Uterus (tissue), 4 donors: ENCODE results near the gene GTF2A2. TPM values are rescaled to one million over a fixed set of nuclear protein-coding genes. Genes with fewer than 3 reads are reported as not detected.

Experiments
- DNase-seq, 2 donors: peaks; one replicate each; pipeline ENCODE4 v3.0.0-alpha.2; 2019 to 2020
- H3K27ac ChIP-seq, 2 donors: fragments of 200-600 bp; sonication (generic); 1 replicate in 1 of 2; 2 replicates in 1 of 2; pipeline ENCODE4 v1.5.1; 2016 to 2018
- H3K27me3 ChIP-seq, 2 donors: fragments of 200-600 bp; sonication (generic); one replicate each; pipeline ENCODE4 v1.5.1; 2018 to 2019; ENCODE audit warnings: control low read depth in 1 of 2
- H3K36me3 ChIP-seq, 2 donors: fragments of 200-600 bp; sonication (generic); one replicate each; pipeline ENCODE4 v1.5.1; 2019; ENCODE audit warnings: control low read depth in 1 of 2
- H3K4me1 ChIP-seq, 2 donors: fragments of 200-600 bp; sonication (generic); one replicate each; pipeline ENCODE4 v1.5.1; 2018 to 2019; ENCODE audit warnings: control low read depth in 1 of 2
- H3K4me3 ChIP-seq, 2 donors: fragments of 200-600 bp; sonication (generic); 1 replicate in 1 of 2; 2 replicates in 1 of 2; pipeline ENCODE4 v1.5.1; 2018 to 2019; ENCODE audit warnings: mild to moderate bottlenecking in 1 of 2
- H3K9me3 ChIP-seq, 2 donors: fragments of 200-600 bp; sonication (generic); one replicate each; pipeline ENCODE4 v1.5.1; 2019; ENCODE audit warnings: control low read depth in 1 of 2
- CTCF ChIP-seq, 4 experiments: fragments of 200-600 bp in 2 of 4; fragments of 450-650 bp in 2 of 4; sonication (generic) in 2 of 4; IDR thresholded peaks; one replicate each; pipeline ENCODE4 v1.5.1; 2016 to 2019; ENCODE audit warnings: antibody characterized with exemption in 4 of 4, mild to moderate bottlenecking in 2 of 4, moderate library complexity in 1 of 4
- POLR2A ChIP-seq, 2 donors: fragments of 450-650 bp; IDR thresholded peaks; one replicate each; pipeline ENCODE4 v1.6.1; 2016; ENCODE audit warnings: antibody characterized with exemption in 2 of 2, mild to moderate bottlenecking in 1 of 2, moderate library complexity in 1 of 2
- intact Hi-C: fragments of 100-400 bp; cut with DNase I; formaldehyde crosslinking; loops from one replicate; pipeline ENCODE4 v1.15.1; 2023; ENCODE audit warnings: low total_unique reads
- total RNA-seq, 4 donors: library from RNA; depleted of rRNA in 3 of 4; stranded (reverse); fragments of >200 nt in 3 of 4; gene quantifications; one replicate each; pipeline versions ENCODE4 v1.1.0 to v1.2.4, GENCODE V29; 2014 to 2023
- donor health status: DM: yes; HTN: yes; CAD: no.

The GTF2A2 gene
- total RNA-seq, 4 donors from 2014 or later: 15.9 to 78.9 (median 49.5) TPM

- no peaks in the 10 kb centered on the region for H3K36me3 ChIP-seq
- no peaks in the 10 kb centered on the region for H3K27me3 ChIP-seq
- H3K4me3 ChIP-seq: no peak overlapping the region
- no peaks in the 10 kb centered on the region for H3K4me1 ChIP-seq
- H3K27ac ChIP-seq: no peak overlapping the region
- H3K9me3 ChIP-seq: no peaks in the 10 kb centered on the region
- no peak for DNase-seq
- TF ChIP-seq POLR2A (IDR thresholded peaks at IDR 0.05) (no peak), CTCF (IDR thresholded peaks at IDR 0.05) (no peak)
- intact Hi-C loops: no loop called here
Observed at GRCh38 chr15:59594493-59594942, 62.8 kb downstream of the GTF2A2 start.

GRCh38 chr15:59591356-59591755 lies 66.0 kb downstream of the GTF2A2 start:
- H3K9me3 ChIP-seq: no peaks in the 10 kb centered on the region
- no peak overlapping the region for H3K27ac ChIP-seq
- H3K36me3 ChIP-seq: no peaks in the 10 kb centered on the region
- TF ChIP-seq POLR2A (IDR thresholded peaks at IDR 0.05) (no peak), CTCF (IDR thresholded peaks at IDR 0.05) (no peak)
- H3K4me3 ChIP-seq: no peak overlapping the region
- no peaks in the 10 kb centered on the region for H3K4me1 ChIP-seq
- no peak for DNase-seq
- no peaks in the 10 kb centered on the region for H3K27me3 ChIP-seq
- intact Hi-C loops: no loop called here

GRCh38 chr15:59590027-59590426 lies 67.3 kb downstream of the GTF2A2 start:
- H3K4me1 ChIP-seq: no peaks in the 10 kb centered on the region
- no peaks in the 10 kb centered on the region for H3K36me3 ChIP-seq
- H3K27me3 ChIP-seq: no peaks in the 10 kb centered on the region
- intact Hi-C loops: no loop called here
- no peak overlapping the region for H3K4me3 ChIP-seq
- DNase-seq: no peak
- H3K27ac ChIP-seq: no peak overlapping the region
- H3K9me3 ChIP-seq: no peaks in the 10 kb centered on the region
- TF ChIP-seq CTCF (IDR thresholded peaks at IDR 0.05): no peak
- TF ChIP-seq POLR2A (IDR thresholded peaks at IDR 0.05): no peak

Other genes starting within 250 kb of the GTF2A2 start
- 1 to 10 TPM in 2 of 4 donors, not detected in 2; 1.5 to 4.4 TPM for gene FAM81A, start 219.3 kb downstream of the GTF2A2 start, total RNA-seq
- gene GCNT3, start 45.7 kb downstream of the GTF2A2 start, total RNA-seq: 1 to 10 TPM in 1 of 4 donors, under 1 TPM in 1, not detected in 2; 0.59 to 1.7 TPM
- gene BNIP2, start 31.8 kb upstream of the GTF2A2 start, total RNA-seq: 100 to 1,000 TPM in 3 of 4 donors, 10 to 100 TPM in 1; 82.1 to 138 (median 112) TPM